GM12864 (cell line): ENCODE measurements around the gene SMPD3.
A peak's percentile ranks its signal among the peaks of the same experiment; 100 is the strongest.

Source experiments
- DNase-seq: peaks from one replicate; pipeline ENCODE4 v3.0.0-alpha.2; 2011; ENCODE audit warnings: low read depth
- H3K4me3 ChIP-seq: 2 replicates; pipeline ENCODE4 v1.5.1; 2011; ENCODE audit warnings: mild to moderate bottlenecking, low read depth, low read length, control low read depth
- TF ChIP-seq, protein P1 (sequence below): IDR thresholded peaks from 2 replicates; pipeline ENCODE4 v1.5.1; 2011; ENCODE audit warnings: low read depth, mild to moderate bottlenecking, moderate library complexity, low read length, control low read depth, inconsistent platforms; ENCODE audit errors: missing control alignments

The SMPD3 gene

GRCh38 chr16:68310437-68310773 lies 137.9 kb downstream of the SMPD3 start:
- TF ChIP-seq, protein P1, sequence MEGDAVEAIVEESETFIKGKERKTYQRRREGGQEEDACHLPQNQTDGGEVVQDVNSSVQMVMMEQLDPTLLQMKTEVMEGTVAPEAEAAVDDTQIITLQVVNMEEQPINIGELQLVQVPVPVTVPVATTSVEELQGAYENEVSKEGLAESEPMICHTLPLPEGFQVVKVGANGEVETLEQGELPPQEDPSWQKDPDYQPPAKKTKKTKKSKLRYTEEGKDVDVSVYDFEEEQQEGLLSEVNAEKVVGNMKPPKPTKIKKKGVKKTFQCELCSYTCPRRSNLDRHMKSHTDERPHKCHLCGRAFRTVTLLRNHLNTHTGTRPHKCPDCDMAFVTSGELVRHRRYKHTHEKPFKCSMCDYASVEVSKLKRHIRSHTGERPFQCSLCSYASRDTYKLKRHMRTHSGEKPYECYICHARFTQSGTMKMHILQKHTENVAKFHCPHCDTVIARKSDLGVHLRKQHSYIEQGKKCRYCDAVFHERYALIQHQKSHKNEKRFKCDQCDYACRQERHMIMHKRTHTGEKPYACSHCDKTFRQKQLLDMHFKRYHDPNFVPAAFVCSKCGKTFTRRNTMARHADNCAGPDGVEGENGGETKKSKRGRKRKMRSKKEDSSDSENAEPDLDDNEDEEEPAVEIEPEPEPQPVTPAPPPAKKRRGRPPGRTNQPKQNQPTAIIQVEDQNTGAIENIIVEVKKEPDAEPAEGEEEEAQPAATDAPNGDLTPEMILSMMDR = no peak
- H3K4me3 ChIP-seq = peak overlapping the region; percentile 97
- no peak for DNase-seq

- TF ChIP-seq, protein P1 = no peak
- DNase-seq = no peak
- H3K4me3 ChIP-seq = peak overlapping the region; percentile 97
Measured at GRCh38 chr16:68309799-68310198, 138.5 kb downstream of the SMPD3 start.
